HAP-1 (cell line): Measurements from ENCODE around the gene PITX3.
"Not testable (repeated sequence)": the region's sequence is repeated elsewhere in the genome, so short reads cannot be mapped to it uniquely, and the experiment has no call there.

ENCODE experiments used
- DNase-seq, 2 experiments: peaks; one replicate each; pipeline ENCODE4 v3.0.0-alpha.2; 2016 to 2020; ENCODE audit warnings: low spot score in 2 of 2
- H3K27me3 ChIP-seq: fragments of 250-450 bp; sonication (Bioruptor Pico); 2 replicates; pipeline ENCODE4 v1.5.1; 2020; ENCODE audit warnings: low read depth, mild to moderate bottlenecking, moderate library complexity
- H3K36me3 ChIP-seq: fragments of 250-450 bp; sonication (Bioruptor Pico); replicated peaks from 2 replicates; pipeline ENCODE4 v1.5.1; 2020; ENCODE audit warnings: mild to moderate bottlenecking
- H3K4me1 ChIP-seq: fragments of 250-450 bp; sonication (Bioruptor Pico); 2 replicates; pipeline ENCODE4 v1.5.1; 2020; ENCODE audit warnings: mild to moderate bottlenecking
- H3K4me3 ChIP-seq: fragments of 250-450 bp; sonication (Bioruptor Pico); 2 replicates; pipeline ENCODE4 v1.5.1; 2020; ENCODE audit warnings: mild to moderate bottlenecking, moderate library complexity
- H3K9me3 ChIP-seq: fragments of 250-450 bp; sonication (Bioruptor Pico); 2 replicates; pipeline ENCODE4 v1.5.1; 2020; ENCODE audit warnings: mild to moderate bottlenecking, moderate library complexity
- in situ Hi-C: fragments of 300-500 bp; cut with MboI; formaldehyde crosslinking; loops from 3 replicates; pipeline ENCODE4 v1.14.3; 2020; ENCODE audit warnings: low sequenced_read_pairs, inconsistent platforms, mixed read lengths

PITX3 gene

DNA sequence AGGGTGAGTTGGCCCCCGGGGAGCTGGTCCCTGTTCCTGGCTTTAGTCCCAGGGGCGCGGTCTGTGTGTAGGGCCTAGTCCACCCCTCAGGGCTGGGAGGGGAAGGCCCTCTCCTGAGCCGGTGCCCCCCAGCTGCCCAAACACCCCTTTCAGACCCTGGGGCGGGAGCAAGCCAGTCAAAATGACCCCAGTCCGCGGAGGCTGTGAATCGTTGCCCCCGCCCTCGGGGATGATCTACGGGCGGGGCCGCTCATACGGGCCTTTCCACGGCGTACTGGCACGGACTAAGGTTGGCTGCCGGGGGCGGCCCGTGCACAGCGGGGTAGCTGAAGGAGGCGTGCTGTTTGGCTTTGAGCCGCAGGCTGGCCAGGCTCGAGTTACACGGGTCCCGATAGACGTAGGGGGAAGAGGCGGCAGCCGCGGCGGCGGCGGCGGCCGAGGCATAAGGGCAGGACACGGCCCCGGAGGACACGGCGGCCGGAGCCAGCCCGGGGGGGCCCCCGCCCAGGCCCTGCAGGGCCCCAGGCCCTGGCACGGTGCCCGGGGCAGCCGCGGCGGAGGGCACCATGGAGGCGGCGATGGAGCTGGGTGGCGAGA is 10.9 kb downstream of the PITX3 start:
- H3K27me3 ChIP-seq: peaks cover 2% of the 10 kb centered on the region; the same call in 1 of the 2 replicates

DNA sequence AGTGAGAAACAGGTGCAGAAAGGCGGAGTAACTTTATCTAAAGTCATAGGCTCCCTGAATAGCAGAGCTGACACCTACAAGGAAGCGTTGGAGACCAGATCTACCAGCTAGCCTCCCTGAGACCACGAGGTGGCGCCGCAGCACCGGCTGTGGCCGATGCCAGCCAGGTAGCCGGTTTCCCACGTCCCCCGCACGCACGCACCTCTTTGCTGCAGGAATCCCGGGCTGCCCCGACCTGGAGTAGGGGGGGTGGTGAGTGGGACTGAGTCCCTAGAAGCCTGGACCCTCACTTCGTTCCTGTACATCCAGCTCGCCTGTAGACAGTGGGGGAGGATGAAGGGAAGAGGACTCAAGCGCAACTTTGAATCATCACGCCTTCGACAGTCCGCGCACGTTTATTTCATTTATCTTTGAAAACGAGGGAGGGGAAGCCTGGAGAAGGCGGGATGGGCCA is 11.5 kb downstream of the PITX3 start:
- in situ Hi-C loops: loop anchor here (5.0 kb wide), 1 partner anchor 122 kb away; no protein-coding TSS in a partner anchor
- Histone ChIP-seq H3K27me3 (peaks cover 2% of the 10 kb centered on the region; the same call in 1 of the 2 replicates), H3K9me3 (no peaks in the 10 kb centered on the region), H3K36me3 (no peaks in the 10 kb centered on the region), H3K4me3 (peak overlapping the region; percentile 11), H3K4me1 (peaks cover 16% of the 10 kb centered on the region)
- DNase-seq: peak; percentile 81 to 92

More for the DNA sequence above, 10.9 kb downstream of the PITX3 start:
- DNase-seq: peak in 1 of 2 experiments; percentile 63
- in situ Hi-C loops: no loop called here
- H3K4me1 ChIP-seq: peaks cover 16% of the 10 kb centered on the region
- H3K36me3 ChIP-seq: no peaks in the 10 kb centered on the region
- peak overlapping the region; percentile 11 for H3K4me3 ChIP-seq
- no peaks in the 10 kb centered on the region for H3K9me3 ChIP-seq

DNA sequence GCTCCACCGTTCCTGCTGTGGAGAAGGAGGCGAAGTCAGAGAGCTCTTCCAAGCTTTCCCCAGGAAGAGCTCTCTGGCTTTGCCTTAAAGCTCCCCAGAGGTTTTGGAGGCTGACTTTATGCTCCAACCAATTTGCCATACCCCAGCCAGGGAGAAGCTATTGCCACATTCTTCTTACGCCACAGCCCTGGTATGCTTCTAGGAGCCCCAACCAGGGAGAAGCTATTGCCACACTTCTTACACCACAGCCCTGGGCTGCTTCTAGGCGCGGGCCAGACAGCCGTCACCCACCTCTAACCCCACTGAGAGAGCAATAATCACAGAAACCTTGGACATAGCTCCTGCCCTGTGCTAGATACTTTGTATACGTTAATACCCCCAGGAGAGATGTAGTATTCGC is 14.3 kb downstream of the PITX3 start:
- Histone ChIP-seq H3K4me3 (no peak overlapping the region), H3K4me1 (peaks cover 16% of the 10 kb centered on the region), H3K36me3 (no peaks in the 10 kb centered on the region), H3K27me3 (peaks cover 2% of the 10 kb centered on the region; the same call in 1 of the 2 replicates), H3K9me3 (no peaks in the 10 kb centered on the region)
- in situ Hi-C loops: loop anchor here (5.0 kb wide), 1 partner anchor 125 kb away; no protein-coding TSS in a partner anchor
- DNase-seq: no peak

DNA sequence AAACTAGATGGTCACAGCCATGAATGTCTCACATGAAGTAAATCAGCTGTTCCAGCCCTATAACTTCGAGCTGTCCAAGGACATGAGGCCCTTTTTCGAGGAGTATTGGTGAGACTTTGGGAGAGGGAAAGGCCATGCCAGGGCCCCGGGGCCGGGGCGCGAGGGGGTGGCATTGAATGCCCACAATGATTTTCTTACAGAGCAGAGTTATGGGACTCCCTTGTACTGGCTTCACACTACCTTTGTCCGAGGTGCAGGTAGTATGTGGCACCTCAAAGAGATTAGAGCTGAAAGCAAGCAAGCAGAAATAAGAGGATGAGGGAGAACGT is 14.8 kb downstream of the PITX3 start:
- H3K4me3 ChIP-seq: no peak overlapping the region
- in situ Hi-C loops: loop anchor here (5.0 kb wide), 1 partner anchor 126 kb away; no protein-coding TSS in a partner anchor
- H3K9me3 ChIP-seq: no peaks in the 10 kb centered on the region
- peaks cover 2% of the 10 kb centered on the region; the same call in 1 of the 2 replicates for H3K27me3 ChIP-seq
- no peak for DNase-seq
- peaks cover 16% of the 10 kb centered on the region for H3K4me1 ChIP-seq
- H3K36me3 ChIP-seq: no peaks in the 10 kb centered on the region

DNA sequence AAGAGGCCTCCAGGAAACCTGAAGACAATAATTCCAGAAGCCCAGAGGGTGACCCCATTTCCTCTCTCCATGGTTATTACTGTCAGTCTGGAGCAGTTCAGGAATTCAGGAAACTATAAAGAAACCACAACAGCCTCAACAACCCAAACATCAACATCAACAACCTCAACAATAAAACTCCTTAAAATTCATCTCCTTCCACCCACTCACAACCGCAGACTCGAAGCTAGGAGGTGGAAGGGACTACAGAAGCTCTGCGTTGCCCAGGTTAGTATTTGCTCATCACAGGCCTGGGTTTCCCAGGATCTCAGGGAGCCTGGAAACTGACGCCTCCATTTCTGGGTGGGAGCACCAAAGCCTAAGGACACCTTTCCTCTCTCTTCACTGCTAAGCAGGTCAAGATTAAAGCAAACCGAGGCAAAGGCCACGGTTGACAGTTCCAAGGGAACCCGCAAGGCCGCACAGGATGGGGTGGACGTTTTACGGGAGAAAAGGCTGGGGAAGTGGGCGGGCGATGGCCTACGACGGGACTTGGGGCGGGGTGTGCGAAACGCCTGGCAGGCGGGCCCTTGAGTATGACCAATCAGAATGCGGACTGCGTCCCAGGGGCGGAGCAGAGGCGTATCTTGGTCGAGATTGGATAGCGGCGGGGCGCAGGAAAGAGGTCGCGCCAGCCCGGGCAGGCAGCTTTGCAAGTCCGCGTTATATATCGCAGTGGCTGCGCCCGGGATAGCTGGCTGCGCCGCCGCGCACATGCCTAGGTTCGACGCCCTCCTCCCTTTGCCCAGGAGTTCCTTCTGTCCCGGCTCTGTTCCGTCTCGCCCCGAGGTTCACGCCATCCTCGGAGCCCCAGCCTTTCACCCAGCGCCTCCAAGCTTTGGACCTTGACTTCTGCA is 15.4 kb downstream of the PITX3 start, which contains the start of gene ELOVL3:
Gene ELOVL3, plus strand, starts transcription at position 654 of the 896 bp plus-strand sequence. CDS start 250 bp downstream, outside the sequence.
- H3K27me3 ChIP-seq: peaks cover 2% of the 10 kb centered on the region; the same call in 1 of the 2 replicates
- peaks cover 16% of the 10 kb centered on the region for H3K4me1 ChIP-seq
- in situ Hi-C loops: loop anchor here (5.0 kb wide), 1 partner anchor 126 kb away; no protein-coding TSS in a partner anchor
- H3K9me3 ChIP-seq: no peaks in the 10 kb centered on the region
- DNase-seq: peak; percentile 94 to 97
- H3K36me3 ChIP-seq: no peaks in the 10 kb centered on the region
- no peak within 1 kb of the TSS for H3K4me3 ChIP-seq

DNA sequence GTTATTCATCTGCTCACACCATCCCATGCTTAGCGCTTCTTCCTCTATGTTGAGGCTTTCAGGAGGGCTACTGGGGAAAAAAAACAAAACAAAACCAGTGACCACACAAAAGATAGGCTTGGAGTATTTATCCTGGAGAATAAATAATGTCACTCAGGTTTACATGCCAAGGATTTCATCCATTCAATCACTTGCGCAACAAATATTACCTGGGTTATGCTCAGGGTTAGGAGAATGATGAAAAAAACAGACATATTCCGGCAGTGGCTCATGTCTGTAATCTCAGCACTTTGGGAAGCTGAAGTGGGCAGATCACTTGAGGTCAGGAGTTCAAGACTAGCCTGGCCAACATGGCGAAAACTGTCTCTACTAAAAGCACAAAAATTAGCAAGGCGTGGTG is 18.5 kb downstream of the PITX3 start:
- in situ Hi-C loops: no loop called here
- H3K27me3 ChIP-seq: peaks cover 6% of the 10 kb centered on the region; the same call in 1 of the 2 replicates

DNA sequence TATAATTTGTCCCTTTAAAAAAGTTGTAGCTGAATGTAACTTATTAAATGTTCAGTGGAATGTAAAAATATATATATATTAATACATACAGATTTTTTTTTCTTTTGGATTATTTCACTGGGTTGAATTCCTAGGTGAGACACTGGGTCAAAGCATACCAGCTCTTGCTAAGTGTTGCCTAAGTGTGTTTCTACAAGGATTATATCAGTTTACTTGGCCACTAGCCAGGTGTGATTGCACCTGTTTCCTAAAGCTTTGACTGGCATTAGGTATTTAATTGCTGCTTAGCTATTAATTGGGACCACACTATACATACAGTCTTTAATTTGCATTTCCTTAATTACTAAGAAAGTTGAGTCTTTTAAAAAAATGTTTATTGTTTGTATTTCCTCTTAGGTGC is 20.7 kb downstream of the PITX3 start:
- in situ Hi-C loops: no loop called here

More for the DNA sequence above, 18.5 kb downstream of the PITX3 start:
- H3K4me1 ChIP-seq: peaks cover 10% of the 10 kb centered on the region
- H3K36me3 ChIP-seq: no peaks in the 10 kb centered on the region
- no peak for DNase-seq
- H3K4me3 ChIP-seq: no peak overlapping the region
- H3K9me3 ChIP-seq: no peaks in the 10 kb centered on the region

DNA sequence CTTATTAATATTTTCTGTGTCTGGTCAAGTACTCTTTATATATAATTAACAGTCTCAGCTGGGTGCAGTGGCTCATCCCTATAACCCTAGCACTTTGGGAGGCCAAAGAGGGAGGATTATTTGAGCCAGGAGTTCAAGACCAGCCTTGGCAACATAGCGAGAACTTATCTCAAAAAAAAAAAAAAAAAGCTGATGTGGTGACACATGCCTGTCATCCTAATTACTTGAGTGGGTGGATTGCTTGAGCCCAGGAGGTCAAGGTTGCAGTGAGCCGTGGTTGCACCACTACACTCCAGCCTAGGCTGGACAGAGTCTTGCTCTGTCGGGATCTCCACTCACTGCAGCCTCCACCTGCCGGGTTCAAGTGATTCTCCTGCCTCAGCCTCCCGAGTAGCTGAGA is 21.9 kb downstream of the PITX3 start:
- Histone ChIP-seq H3K9me3 (no peaks in the 10 kb centered on the region), H3K27me3 (0 out of 2 replicates have a peak, but pooled peaks cover 3% of the 10 kb centered on the region), H3K36me3 (no peaks in the 10 kb centered on the region), H3K4me1 (peaks cover 2% of the 10 kb centered on the region; the same call in 1 of the 2 replicates), H3K4me3 (no peak overlapping the region)
- DNase-seq: no peak
- in situ Hi-C loops: no loop called here

More for the DNA sequence above, 20.7 kb downstream of the PITX3 start:
- no peaks in the 10 kb centered on the region for H3K36me3 ChIP-seq
- DNase-seq: no peak
- H3K9me3 ChIP-seq: no peaks in the 10 kb centered on the region
- 0 out of 2 replicates have a peak, but pooled peaks cover 3% of the 10 kb centered on the region for H3K27me3 ChIP-seq
- H3K4me3 ChIP-seq: no peak overlapping the region
- peaks cover 2% of the 10 kb centered on the region for H3K4me1 ChIP-seq

DNA sequence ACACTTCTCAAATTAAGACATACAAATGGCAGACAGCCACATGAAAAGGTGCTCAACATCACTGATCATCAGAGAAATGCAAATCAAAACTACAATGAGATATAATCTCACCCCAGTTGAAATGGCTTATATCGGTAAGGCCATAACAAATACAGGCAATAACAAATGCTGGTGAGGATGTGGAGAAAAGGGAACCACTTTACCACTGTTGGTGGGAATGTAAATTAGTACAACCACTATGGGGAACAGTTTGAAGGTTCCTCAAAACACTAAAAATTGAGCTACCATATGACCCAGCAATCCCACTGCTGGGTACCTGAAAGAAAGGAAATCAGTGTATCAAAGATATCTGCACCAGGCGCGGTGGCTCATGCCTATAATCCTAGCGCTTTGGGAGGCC is 27.7 kb downstream of the PITX3 start:
- DNase-seq, H3K9me3 ChIP-seq, in situ Hi-C loops: not testable (repeated sequence)

DNA sequence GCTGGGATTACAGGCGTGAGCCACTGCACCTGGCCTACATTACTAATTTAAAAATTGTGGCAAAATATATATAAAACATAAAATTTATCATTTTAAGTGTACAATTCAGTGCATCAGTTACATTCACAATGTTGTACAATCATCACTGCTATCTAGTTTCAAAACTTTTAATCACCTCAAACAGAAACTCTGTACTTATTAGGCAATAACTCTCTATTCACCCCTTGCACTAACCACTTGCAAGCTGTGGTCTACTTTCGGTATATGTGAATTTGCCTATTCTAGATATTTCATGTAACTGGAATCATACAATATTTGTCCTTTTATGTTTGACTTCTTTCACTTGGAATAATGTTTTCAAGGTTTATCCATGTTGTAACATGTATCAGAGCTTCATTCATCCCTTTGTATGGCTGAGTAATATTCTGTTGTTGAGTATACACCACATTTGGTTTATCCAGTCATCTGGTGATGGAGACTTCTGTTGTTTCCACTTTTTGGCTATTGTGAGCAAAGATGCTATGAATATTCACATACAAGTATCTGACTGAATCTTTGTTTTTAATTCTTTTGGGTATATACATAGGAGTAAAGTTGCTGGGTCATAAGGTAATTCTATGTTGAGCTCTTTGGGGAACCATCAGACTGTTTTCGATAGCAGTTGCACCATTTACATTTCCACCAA is 29.6 kb downstream of the PITX3 start:
- in situ Hi-C loops: no loop called here

More for the DNA sequence above, 27.7 kb downstream of the PITX3 start:
- peaks cover 12% of the 10 kb centered on the region for H3K4me1 ChIP-seq
- not testable (repeated sequence) for H3K27me3 ChIP-seq, H3K36me3 ChIP-seq, H3K4me3 ChIP-seq

DNA sequence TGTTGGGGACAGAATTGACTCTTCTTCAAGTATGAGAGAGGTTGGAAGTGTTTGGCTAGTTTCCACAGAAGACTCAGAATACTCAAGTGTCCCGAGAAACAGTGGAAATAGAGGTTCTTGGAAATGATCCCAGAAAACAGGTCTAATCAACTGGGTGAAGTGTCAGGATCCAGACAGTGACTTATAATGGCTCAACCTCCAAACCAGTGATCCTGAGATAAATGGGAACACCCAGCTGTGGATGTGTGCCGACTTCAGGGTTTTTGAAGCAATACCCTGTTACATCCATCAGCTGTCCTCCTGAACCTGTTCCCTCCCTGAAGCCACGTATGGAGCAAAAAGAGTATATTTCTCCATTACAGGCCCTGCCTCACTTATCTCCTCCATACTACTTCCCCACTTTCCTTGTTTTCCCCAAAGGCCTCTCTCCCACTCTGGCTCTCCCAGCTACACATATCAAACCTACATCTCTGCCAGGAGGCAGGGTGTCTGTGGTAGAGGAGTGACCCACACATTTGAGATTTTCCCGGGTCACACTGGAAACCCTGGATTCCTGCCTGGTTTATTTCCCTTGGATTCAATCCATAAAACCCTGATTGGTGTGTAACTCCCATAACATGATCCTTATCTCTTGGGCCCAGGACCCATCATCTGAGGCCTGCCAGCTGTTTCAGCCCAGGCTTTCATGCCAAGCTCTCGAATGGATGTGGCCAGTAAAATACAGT is 32.8 kb downstream of the PITX3 start:
- peaks cover 10% of the 10 kb centered on the region for H3K4me1 ChIP-seq
- H3K4me3 ChIP-seq: no peak overlapping the region
- H3K36me3 ChIP-seq: no peaks in the 10 kb centered on the region
- DNase-seq: no peak
- peaks cover 6% of the 10 kb centered on the region for H3K9me3 ChIP-seq
- no peaks in the 10 kb centered on the region for H3K27me3 ChIP-seq
- in situ Hi-C loops: no loop called here

More for the DNA sequence above, 29.6 kb downstream of the PITX3 start:
- Histone ChIP-seq H3K4me3 (no peak overlapping the region), H3K36me3 (no peaks in the 10 kb centered on the region), H3K4me1 (peaks cover 12% of the 10 kb centered on the region), H3K9me3 (no peaks in the 10 kb centered on the region), H3K27me3 (no peaks in the 10 kb centered on the region)
- DNase-seq: no peak

DNA sequence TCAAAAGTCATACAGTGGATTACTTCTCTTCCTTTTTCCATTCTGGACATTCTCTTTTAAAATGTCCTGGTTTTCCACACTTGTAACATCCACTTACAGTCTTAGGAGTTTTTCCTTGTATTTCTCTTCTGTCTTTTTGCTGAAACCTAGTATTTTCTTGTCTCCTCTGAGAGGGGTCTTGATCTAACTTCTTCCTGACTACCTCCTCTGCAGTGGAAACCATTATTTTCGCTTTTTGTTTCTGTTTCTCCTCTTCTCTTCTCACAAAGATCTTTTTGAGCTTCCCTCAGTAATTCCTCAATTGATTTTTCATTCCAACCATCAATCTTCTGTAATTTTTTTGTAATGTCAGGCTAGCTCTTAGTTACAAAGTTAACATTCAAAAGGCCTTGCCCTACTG is 38.9 kb downstream of the PITX3 start:
- DNase-seq: no peak
- Histone ChIP-seq H3K4me3 (no peak overlapping the region), H3K9me3 (peaks cover 6% of the 10 kb centered on the region), H3K27me3 (no peaks in the 10 kb centered on the region), H3K4me1 (no peaks in the 10 kb centered on the region), H3K36me3 (no peaks in the 10 kb centered on the region)
- in situ Hi-C loops: no loop called here
